Muscle of back (tissue), 10 donors: ENCODE data around the gene PGC. TPM values are rescaled to one million over a fixed set of nuclear protein-coding genes. Genes with fewer than 3 reads are reported as not detected.

Experiments used
- polyA plus RNA-seq, 10 donors: library from polyadenylated mRNA; unstranded; fragments of 120-200 nt; gene quantifications; one replicate each; pipeline ENCODE4 v1.2.1, GENCODE V29; 2013; ENCODE audit not compliant: insufficient read length in 10 of 10

Gene PGC
- polyA plus RNA-seq, 10 donors = not detected

Other genes starting within 250 kb of the PGC start
- gene FOXP4, start 201.0 kb downstream of the PGC start, polyA plus RNA-seq = 10 to 100 TPM in 9 of 10 donors, 1 to 10 TPM in 1; 8.4 to 14.1 (median 12.3) TPM
- 10 to 100 TPM; 31.7 to 71.3 (median 48.7) TPM for gene MDFI, start 108.9 kb downstream of the PGC start, polyA plus RNA-seq
- 10 to 100 TPM in 1 of 10 donors, 1 to 10 TPM in 9; 4.6 to 10.6 (median 6.8) TPM for gene TFEB, start 11.8 kb downstream of the PGC start, polyA plus RNA-seq
- gene FRS3, start 32.5 kb upstream of the PGC start, polyA plus RNA-seq = 1 to 10 TPM; 5.5 to 8.4 (median 6.2) TPM
- gene PRICKLE4, start 33.4 kb upstream of the PGC start, polyA plus RNA-seq = 1 to 10 TPM; 1.0 to 4.1 (median 2.5) TPM
- 100 to 1,000 TPM; 154 to 176 (median 165) TPM for gene TOMM6, start 40.3 kb upstream of the PGC start, polyA plus RNA-seq
- gene USP49, start 148.0 kb upstream of the PGC start, polyA plus RNA-seq = 1 to 10 TPM; 3.4 to 7.8 (median 5.2) TPM
- gene MED20, start 173.7 kb upstream of the PGC start, polyA plus RNA-seq = 10 to 100 TPM; 17.2 to 20.5 (median 18.1) TPM
- gene BYSL, start 174.1 kb upstream of the PGC start, polyA plus RNA-seq = 10 to 100 TPM; 25.5 to 36.8 (median 33.2) TPM
- 10 to 100 TPM; 55.3 to 81.9 (median 67.8) TPM for gene CCND3, start 194.4 kb upstream of the PGC start, polyA plus RNA-seq